Omental fat pad (tissue), 4 donors: ENCODE measurements around the gene SRRM3. TPM values are rescaled to one million over a fixed set of nuclear protein-coding genes. Genes with fewer than 3 reads are reported as not detected.
"Not testable (repeated sequence)": the region's sequence is repeated elsewhere in the genome, so short reads cannot be mapped to it uniquely, and the experiment has no call there.

ENCODE experiments used
- ATAC-seq: fragments of 150-250 bp; one replicate; pipeline ENCODE4 v1.9.1; 2016; ENCODE audit warnings: mild to moderate bottlenecking, moderate library complexity; ENCODE audit not compliant: low FRiP score
- DNase-seq: peaks from one replicate; pipeline ENCODE4 v3.0.0-alpha.2; 2019; ENCODE audit warnings: low spot score
- CTCF ChIP-seq, 3 donors: fragments of 450-650 bp; IDR thresholded peaks; one replicate each; pipeline ENCODE4 v1.5.1; 2016 to 2017; ENCODE audit warnings: antibody characterized with exemption in 3 of 3, mild to moderate bottlenecking in 3 of 3, moderate library complexity in 2 of 3
- total RNA-seq, 4 donors: library from RNA; depleted of rRNA; stranded (reverse); fragments of >200 nt; gene quantifications; one replicate each; pipeline ENCODE4 v1.1.0, GENCODE V29; 2016

The SRRM3 gene
- total RNA-seq, 4 donors from 2014 or later: 1.7 to 3.7 (median 2.4) TPM

DNA sequence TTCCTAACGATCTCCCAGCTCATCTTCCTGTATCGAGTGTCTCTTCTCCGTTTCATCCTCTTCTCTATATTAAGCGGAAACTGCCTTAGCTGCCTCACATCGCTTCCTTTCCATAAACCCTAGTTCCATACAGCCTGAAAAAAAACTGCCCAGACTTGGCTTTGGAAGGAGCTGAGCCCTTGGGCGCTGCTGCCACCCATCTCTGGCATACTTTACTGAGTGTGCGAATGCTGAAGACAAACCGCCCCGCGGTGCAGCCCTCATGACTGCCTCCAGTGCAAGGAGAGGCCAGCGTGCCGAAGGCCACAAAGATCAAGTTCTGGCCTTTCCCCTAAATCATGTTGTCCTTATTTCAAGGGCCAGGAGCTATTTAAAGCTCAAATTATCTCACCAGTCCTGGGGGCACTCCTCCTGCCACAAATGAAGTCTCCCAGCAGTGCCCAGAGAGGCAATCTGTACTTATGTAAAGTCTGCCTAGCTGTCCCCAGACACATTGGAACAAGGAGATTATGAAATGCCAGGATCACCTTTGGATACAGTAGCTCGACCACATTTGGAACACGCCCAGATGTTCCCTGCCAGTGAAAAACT, 131.9 kb downstream of the SRRM3 start:
- DNase-seq (no peak), ATAC-seq (peak; percentile 5)
- TF ChIP-seq CTCF (IDR thresholded peaks at IDR 0.05): no peak

DNA sequence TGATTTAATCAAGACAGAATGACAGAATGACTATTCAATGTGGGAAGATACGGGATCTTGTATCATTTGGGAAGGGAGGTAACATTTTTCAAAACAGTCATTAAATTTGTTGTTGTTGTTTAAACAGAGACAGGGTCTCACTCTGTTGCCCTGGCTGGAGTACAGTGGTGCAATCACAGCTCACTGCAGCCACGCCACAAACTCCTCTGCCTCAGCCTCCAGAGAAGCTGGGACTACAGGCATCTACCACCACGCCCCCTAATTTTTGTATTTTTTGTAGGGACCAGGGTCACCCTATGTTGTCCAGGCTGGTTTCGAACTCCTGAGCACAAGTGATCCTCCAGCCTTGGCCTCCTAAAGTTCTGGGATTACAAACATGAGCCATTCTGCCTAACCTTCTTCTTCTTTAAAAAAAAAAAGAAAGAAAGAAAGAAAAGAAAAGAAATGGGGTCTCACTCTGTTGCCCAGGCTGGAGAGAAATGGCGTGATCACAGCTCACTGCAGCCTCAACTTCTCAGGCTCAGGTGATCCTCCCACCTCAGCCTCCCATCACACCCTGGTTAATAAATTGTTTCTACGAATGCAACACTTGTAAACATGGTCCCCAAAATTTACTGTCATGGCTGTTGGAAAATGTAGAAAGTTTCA, 132.7 kb downstream of the SRRM3 start:
- TF ChIP-seq CTCF (IDR thresholded peaks at IDR 0.05): no peak
- DNase-seq (no peak), ATAC-seq (no peak)

DNA sequence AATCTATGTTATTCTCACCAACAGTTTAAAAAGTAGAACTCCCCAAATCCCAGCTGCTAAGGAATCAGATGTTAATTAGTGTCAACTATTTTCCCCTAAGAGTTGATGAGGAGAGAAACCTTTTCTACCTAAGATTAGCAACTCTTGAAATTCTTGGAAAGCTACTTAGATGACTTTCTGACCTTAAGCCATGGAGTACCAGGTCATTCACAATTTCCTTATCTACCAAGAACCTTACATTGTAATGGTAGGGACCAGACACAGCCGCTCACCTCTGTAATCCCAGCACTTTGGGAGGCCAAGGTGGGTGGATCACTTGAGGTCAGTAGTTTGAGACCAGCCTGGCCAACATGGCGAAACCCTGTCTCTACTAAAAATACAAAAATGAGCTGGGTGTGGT, 133.7 kb downstream of the SRRM3 start:
- DNase-seq, ATAC-seq: not testable (repeated sequence)

DNA sequence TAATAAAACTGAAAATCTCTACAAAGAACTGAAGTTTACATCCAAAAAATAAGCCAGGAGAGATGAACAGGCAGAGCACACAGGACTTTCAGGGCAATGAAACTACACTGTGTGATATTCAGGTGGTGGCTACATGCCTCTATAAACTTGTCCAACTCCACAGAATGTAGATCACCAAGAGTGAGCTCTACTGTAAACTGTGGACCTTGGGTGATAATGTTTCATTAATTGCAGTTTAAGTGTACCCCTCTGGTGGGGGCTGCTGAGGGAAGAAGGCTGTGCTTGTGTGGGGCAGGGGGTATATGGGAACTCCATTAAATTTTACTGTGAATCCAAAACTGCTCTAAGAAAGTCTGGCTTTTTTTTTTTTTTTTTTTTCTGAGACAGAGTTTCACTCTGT, 134.4 kb downstream of the SRRM3 start:
- ATAC-seq (no peak), DNase-seq (no peak)

More for the DNA sequence above, 134.4 kb downstream of the SRRM3 start:
- no peak for TF ChIP-seq CTCF (IDR thresholded peaks at IDR 0.05)

Other genes starting within 250 kb of the SRRM3 start
- 100 to 1,000 TPM in 1 of 4 donors, 10 to 100 TPM in 3; 34.9 to 104 (median 51.5) TPM for gene TMEM120A, start 207.3 kb upstream of the SRRM3 start, total RNA-seq
- gene STYXL1, start 153.9 kb upstream of the SRRM3 start, total RNA-seq: 10 to 100 TPM; 13.6 to 20.0 (median 19.4) TPM
- 10 to 100 TPM; 58.7 to 77.2 (median 67.5) TPM for gene MDH2, start 153.8 kb upstream of the SRRM3 start, total RNA-seq
- gene HSPB1, start 100.8 kb downstream of the SRRM3 start, total RNA-seq: 100 to 1,000 TPM; 178 to 353 (median 267) TPM
- 100 to 1,000 TPM in 3 of 4 donors, 10 to 100 TPM in 1; 98.0 to 263 (median 147) TPM for gene YWHAG, start 157.1 kb downstream of the SRRM3 start, total RNA-seq
- gene SSC4D, start 207.8 kb downstream of the SRRM3 start, total RNA-seq: 10 to 100 TPM in 1 of 4 donors, 1 to 10 TPM in 3; 2.1 to 14.6 (median 3.4) TPM
- gene ZP3, start 223.1 kb downstream of the SRRM3 start, total RNA-seq: 1 to 10 TPM in 1 of 4 donors, under 1 TPM in 2, not detected in 1; 0.48 to 2.6 (median 0.65) TPM